ENCODE results near the gene ATAD3C.
"Not testable (repeated sequence)": the region's sequence is repeated elsewhere in the genome, so short reads cannot be mapped to it uniquely, and the experiment has no call there.

ATAD3C gene

DNA sequence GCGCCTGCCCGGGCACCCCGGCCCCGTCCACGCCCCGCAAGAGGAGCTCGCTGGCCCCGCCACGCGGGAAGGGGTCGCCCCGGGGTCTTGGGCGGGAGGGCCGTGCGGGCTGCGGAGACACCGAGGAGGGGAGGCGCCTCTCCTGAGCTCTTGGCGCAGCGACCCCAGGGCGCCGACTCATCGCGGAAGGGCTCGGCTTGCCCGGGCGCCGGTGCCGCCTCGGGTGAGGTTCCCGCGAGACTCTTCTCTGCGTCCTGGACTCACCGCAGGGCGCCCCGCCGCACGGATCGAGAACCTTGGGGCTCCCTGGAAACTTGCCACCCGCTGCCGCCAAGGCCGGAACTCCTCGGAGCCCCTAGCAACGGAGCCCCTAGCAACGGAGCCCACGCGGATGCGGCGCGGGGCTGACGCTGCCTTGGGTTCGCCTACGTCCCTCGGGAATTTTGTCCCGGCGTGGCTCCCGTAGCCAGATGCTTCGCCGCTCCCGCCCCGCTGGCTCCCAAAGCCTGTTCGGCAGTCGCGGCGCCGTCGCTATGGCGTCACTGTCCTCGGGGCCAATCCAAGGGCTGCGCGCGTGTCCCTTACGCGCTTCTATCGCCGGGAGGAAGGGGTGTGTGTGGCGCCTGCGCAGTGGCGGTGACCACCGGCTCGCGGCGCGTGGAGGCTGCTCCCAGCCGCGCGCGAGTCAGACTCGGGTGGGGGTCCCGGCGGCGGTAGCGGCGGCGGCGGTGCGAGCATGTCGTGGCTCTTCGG is 62.2 kb downstream of the ATAD3C start, which contains the start of gene ATAD3A:
Gene ATAD3A, plus strand, starts transcription at position 630 of the 753 bp plus-strand sequence. Its CDS starts 107 bp downstream, at position 737.
- peak; percentile 87 for DNase-seq

DNA sequence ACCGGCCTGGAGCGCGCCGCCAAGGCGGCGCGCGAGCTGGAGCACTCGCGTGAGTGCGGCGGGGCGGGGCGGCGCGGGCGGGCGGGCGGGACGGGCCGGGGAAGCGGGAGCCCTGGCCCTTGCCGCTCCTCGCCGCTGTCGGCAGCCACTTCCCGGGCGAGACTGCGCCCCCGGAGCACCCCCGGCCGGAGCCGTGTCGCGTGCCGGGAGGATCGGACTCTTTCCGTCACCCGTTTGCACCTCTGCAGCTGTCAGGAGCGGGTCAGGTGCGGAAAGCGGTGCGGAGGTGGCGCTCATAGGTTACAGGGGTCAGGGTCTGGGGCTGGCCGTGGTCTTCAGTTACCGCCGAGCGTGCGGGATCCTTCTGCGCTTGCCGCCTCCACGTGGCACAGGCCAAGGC is 62.9 kb downstream of the ATAD3C start:
- not testable (repeated sequence) for DNase-seq

DNA sequence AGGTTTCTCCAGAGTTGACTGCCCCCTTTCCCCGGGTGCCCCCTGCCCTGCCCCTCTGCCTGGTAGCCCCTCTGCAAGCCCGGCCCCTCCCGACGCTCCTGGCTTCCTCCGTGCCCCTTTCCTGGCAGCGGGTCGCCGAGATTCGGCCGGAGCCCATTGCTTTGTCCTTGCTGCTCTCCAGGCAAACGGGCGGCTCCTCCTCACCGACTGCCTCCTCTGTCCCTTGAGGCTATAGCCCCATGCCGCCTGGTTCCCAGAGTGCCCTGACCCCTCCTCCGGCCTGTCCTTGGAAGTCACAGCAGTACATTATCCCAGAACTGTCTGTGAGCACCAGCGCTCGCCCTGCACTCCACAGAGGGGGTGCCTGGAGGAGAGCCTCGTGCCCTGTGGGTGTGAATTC is 64.2 kb downstream of the ATAD3C start:
- DNase-seq = not testable (repeated sequence)

DNA sequence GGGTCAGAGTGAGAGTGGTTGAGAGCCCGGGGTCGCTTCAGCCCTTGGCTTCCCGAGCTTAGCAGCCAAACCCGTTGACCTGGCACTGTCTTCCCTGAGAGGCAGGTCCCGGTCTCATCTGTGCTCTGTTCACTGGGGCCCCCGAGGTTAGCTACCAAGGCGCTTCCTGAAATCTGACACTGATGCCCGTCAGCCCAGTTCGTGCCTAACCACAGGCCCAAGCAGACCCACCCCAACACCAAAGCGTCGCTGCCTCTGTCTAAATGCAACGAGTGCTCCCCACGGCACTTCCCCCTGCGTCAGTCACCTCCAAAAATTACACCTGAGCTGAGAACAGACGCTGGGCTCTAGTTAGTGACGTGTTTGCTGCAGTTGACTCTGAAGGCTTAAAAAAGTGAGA is 64.9 kb downstream of the ATAD3C start:
- DNase-seq = not testable (repeated sequence)

DNA sequence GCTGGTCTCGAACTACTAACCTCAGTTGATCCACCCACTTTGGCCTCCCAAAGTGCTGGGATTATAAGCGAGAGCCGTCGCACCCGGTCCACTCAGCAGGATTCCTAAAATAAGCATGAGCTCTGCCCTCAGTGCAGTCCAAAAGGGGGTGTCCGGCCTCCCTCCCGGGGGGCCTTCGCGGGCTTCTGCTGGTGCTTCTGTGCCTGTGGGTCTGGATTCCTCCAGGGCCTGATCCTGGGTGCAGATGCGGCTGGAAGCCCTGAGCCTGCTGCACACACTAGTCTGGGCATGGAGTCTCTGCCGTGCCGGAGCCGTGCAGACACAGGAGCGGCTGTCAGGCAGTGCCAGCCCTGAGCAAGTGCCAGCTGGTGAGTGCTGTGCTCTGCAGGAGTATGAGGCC is 67.4 kb downstream of the ATAD3C start:
- not testable (repeated sequence) for DNase-seq

DNA sequence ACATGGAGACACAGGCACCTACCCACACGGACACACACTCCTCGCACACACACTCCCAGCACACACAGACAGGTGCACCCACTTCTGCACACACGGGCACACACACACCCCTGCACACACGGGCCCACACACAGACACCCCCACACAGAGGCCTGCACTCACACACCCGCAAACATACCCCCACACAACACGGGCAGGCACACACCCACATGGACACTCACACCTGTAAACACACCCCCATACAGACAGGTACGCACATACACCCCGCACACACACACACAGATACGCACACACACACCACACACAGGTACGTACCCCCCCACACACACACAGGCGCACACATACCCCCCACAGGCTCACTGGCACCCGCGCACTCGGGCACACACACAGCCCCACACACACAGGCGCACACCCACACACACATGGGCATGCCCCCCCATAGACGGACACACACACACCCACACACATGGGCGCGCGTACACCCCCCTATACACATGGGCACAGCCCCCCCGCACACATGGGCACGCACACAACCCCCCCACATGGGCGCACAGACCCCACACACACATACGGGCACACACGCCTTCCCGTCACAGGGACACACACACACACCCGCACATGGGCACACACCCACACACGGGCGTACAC is 68.6 kb downstream of the ATAD3C start:
- no peak for DNase-seq

DNA sequence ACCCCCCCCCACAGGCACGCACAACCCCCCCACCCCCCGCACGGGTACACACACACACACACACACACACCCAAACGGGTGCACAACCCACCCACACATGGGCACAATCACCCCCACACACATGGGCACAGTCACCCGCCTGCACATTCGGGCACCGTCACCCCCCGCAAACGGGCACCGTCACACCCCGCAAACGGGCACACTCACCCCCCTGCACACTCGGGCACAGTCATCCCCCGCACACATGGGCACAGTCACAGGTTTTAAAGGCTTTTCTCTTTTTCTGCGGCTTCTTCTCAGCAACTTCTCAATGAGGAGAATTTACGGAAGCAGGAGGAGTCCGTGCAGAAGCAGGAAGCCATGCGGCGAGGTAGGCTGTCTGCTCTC is 69.1 kb downstream of the ATAD3C start:
- not testable (repeated sequence) for DNase-seq

All from amniotic stem cell (primary cell).